Measurements from ENCODE around the gene LIN7C. TPM values are rescaled to one million over a fixed set of nuclear protein-coding genes. Genes with fewer than 3 reads are reported as not detected.

LIN7C gene
- total RNA-seq, 1 experiment from 2014 or later: 39.8 TPM

GRCh38 chr11:27545035-27545434 is 38.5 kb upstream of the LIN7C start:
- H3K4me1 ChIP-seq: no peaks in the 10 kb centered on the region
- DNase-seq: no peak
- no peaks in the 10 kb centered on the region for H3K36me3 ChIP-seq (ENCODE audit: control insufficient read depth, insufficient read depth, low read length)
- no TSS peak for BruUV-seq (replicated peaks)
- POLR2A ChIA-PET: no interaction called here
- TF ChIP-seq CTCF (IDR thresholded peaks at IDR 0.05; ENCODE audit: insufficient read depth in 1 of 2, low read depth in 1 of 2, low read length in 1 of 2, severe bottlenecking in 1 of 2, unreplicated experiment in 1 of 2): no peak
- intact Hi-C loops (cut with micrococcal nuclease; ENCODE audit: unreplicated experiment): no loop called here
- H3K9me3 ChIP-seq: 0 out of 2 replicates have a peak, but pooled peaks cover 2% of the 10 kb centered on the region
- Mint-ChIP-seq H3K27me3 (ENCODE audit: insufficient read depth, unreplicated experiment) (peaks cover 16% of the 10 kb centered on the region), H3K9me3 (ENCODE audit: unreplicated experiment) (no peaks in the 10 kb centered on the region), H3K4me1 (ENCODE audit: low read depth, unreplicated experiment) (no peaks in the 10 kb centered on the region), H3K36me3 (ENCODE audit: insufficient read depth, unreplicated experiment) (no peaks in the 10 kb centered on the region), H3K4me3 (ENCODE audit: unreplicated experiment) (no peak overlapping the region), H3K27ac (ENCODE audit: unreplicated experiment) (no peak overlapping the region)
- H3K27me3 ChIP-seq (replicated peaks; ENCODE audit: control insufficient read depth, insufficient read depth, low read length): no peaks in the 10 kb centered on the region
- H3K4me3 ChIP-seq (ENCODE audit: low read depth, low read length): no peak overlapping the region
- CTCF ChIA-PET: no interaction called here

GRCh38 chr11:27541790-27542189 is 35.2 kb upstream of the LIN7C start:
- CTCF ChIA-PET: no interaction called here
- Mint-ChIP-seq H3K9me3 (ENCODE audit: unreplicated experiment) (no peaks in the 10 kb centered on the region), H3K36me3 (ENCODE audit: insufficient read depth, unreplicated experiment) (no peaks in the 10 kb centered on the region), H3K4me3 (ENCODE audit: unreplicated experiment) (no peak overlapping the region), H3K4me1 (ENCODE audit: low read depth, unreplicated experiment) (no peaks in the 10 kb centered on the region), H3K27ac (ENCODE audit: unreplicated experiment) (no peak overlapping the region), H3K27me3 (ENCODE audit: insufficient read depth, unreplicated experiment) (peaks cover 12% of the 10 kb centered on the region)
- no peak for TF ChIP-seq CTCF (IDR thresholded peaks at IDR 0.05; ENCODE audit: insufficient read depth in 1 of 2, low read depth in 1 of 2, low read length in 1 of 2, severe bottlenecking in 1 of 2, unreplicated experiment in 1 of 2)
- Histone ChIP-seq H3K36me3 (ENCODE audit: control insufficient read depth, insufficient read depth, low read length) (no peaks in the 10 kb centered on the region), H3K4me3 (ENCODE audit: low read depth, low read length) (no peak overlapping the region), H3K27me3 (replicated peaks; ENCODE audit: control insufficient read depth, insufficient read depth, low read length) (no peaks in the 10 kb centered on the region), H3K4me1 (no peaks in the 10 kb centered on the region), H3K9me3 (no peaks in the 10 kb centered on the region)
- BruUV-seq (replicated peaks): no TSS peak
- POLR2A ChIA-PET: no interaction called here
- no peak for DNase-seq
- intact Hi-C loops (cut with micrococcal nuclease; ENCODE audit: unreplicated experiment): no loop called here

- no peak overlapping the region for H3K27ac Mint-ChIP-seq (ENCODE audit: unreplicated experiment)
- POLR2A ChIA-PET: no interaction called here
Measured at GRCh38 chr11:27540051-27540450, 33.5 kb upstream of the LIN7C start.

More at GRCh38 chr11:27540051-27540450, 33.5 kb upstream of the LIN7C start:
- Histone ChIP-seq H3K4me1 (no peaks in the 10 kb centered on the region), H3K4me3 (ENCODE audit: low read depth, low read length) (no peak overlapping the region), H3K9me3 (no peaks in the 10 kb centered on the region), H3K27me3 (replicated peaks; ENCODE audit: control insufficient read depth, insufficient read depth, low read length) (no peaks in the 10 kb centered on the region), H3K36me3 (ENCODE audit: control insufficient read depth, insufficient read depth, low read length) (no peaks in the 10 kb centered on the region)
- no peak overlapping the region for H3K4me3 Mint-ChIP-seq (ENCODE audit: unreplicated experiment)
- no peaks in the 10 kb centered on the region for H3K4me1 Mint-ChIP-seq (ENCODE audit: low read depth, unreplicated experiment)
- BruUV-seq (replicated peaks): no TSS peak
- CTCF ChIA-PET: no interaction called here
- no peaks in the 10 kb centered on the region for H3K9me3 Mint-ChIP-seq (ENCODE audit: unreplicated experiment)
- intact Hi-C loops (cut with micrococcal nuclease; ENCODE audit: unreplicated experiment): no loop called here
- no peak for DNase-seq
- peaks cover 10% of the 10 kb centered on the region for H3K27me3 Mint-ChIP-seq (ENCODE audit: insufficient read depth, unreplicated experiment)
- H3K36me3 Mint-ChIP-seq (ENCODE audit: insufficient read depth, unreplicated experiment): no peaks in the 10 kb centered on the region
- no peak for TF ChIP-seq CTCF (IDR thresholded peaks at IDR 0.05; ENCODE audit: insufficient read depth in 1 of 2, low read depth in 1 of 2, low read length in 1 of 2, severe bottlenecking in 1 of 2, unreplicated experiment in 1 of 2)
